Measurements from ENCODE around the gene KAZALD1.
A peak's percentile ranks its signal among the peaks of the same experiment; 100 is the strongest.

Gene KAZALD1

GRCh38 chr10:101050208-101051069 lies 11.3 kb upstream of the KAZALD1 start:
- DNase-seq, result peak; percentile 95

GRCh38 chr10:101052285-101052684 lies 9.5 kb upstream of the KAZALD1 start:
- no peak for DNase-seq

GRCh38 chr10:101053516-101053915 lies 8.3 kb upstream of the KAZALD1 start:
- DNase-seq, result no peak

- no peak for DNase-seq
Measured at GRCh38 chr10:101054351-101054750, 7.4 kb upstream of the KAZALD1 start.

GRCh38 chr10:101054876-101055275 lies 6.9 kb upstream of the KAZALD1 start:
- DNase-seq, result no peak

GRCh38 chr10:101055411-101055810 lies 6.4 kb upstream of the KAZALD1 start:
- no peak for DNase-seq

GRCh38 chr10:101056365-101057151 lies 5.2 kb upstream of the KAZALD1 start:
- DNase-seq, result no peak

- peak; percentile 98 for DNase-seq
Measured at GRCh38 chr10:101060036-101060950, 1.5 kb upstream of the KAZALD1 start.

- peak; percentile 98 for DNase-seq
Measured at GRCh38 chr10:101060951-101061623, 702 bp upstream of the KAZALD1 start.

- DNase-seq, result peak; percentile 82
Measured at GRCh38 chr10:101062232-101063049, 652 bp downstream of the KAZALD1 start.

- no peak for DNase-seq
Measured at GRCh38 chr10:101063050-101063525, 1.3 kb downstream of the KAZALD1 start.

- DNase-seq, result no peak
Measured at GRCh38 chr10:101063548-101064414, 2.0 kb downstream of the KAZALD1 start.

- DNase-seq, result no peak
Measured at GRCh38 chr10:101064415-101065030, 2.7 kb downstream of the KAZALD1 start.

- no peak for DNase-seq
Measured at GRCh38 chr10:101065481-101066145, 3.8 kb downstream of the KAZALD1 start.

GRCh38 chr10:101066146-101066895 lies 4.5 kb downstream of the KAZALD1 start:
- DNase-seq, result peak; percentile 73

GRCh38 chr10:101066896-101067355 lies 5.1 kb downstream of the KAZALD1 start:
- no peak for DNase-seq

GRCh38 chr10:101067356-101068083 lies 5.7 kb downstream of the KAZALD1 start:
- peak; percentile 88 for DNase-seq

Measured in activated CD8-positive, alpha-beta memory T cell treated with anti-CD3 and anti-CD28 coated beads, Interleukin-2, amount 50 U/mL, for 48 hours (primary cell).